Aorta (tissue), 5 donors: Measurements from ENCODE around the gene PCBP4. TPM values are rescaled to one million over a fixed set of nuclear protein-coding genes. Genes with fewer than 3 reads are reported as not detected.
A peak's percentile ranks its signal among the peaks of the same experiment; 100 is the strongest.

ENCODE experiments used
- ATAC-seq: fragments of 200-7000 bp; cut with Tn5 transposase; one replicate; pipeline ENCODE4 v1.9.1; 2022; ENCODE audit warnings: moderate library complexity; ENCODE audit not compliant: low FRiP score
- DNase-seq, 2 donors: peaks; one replicate each; pipeline ENCODE4 v3.0.0-alpha.2; 2020
- H3K27ac ChIP-seq, 2 donors: one replicate each; pipeline ENCODE4 v1.5.1; 2013; ENCODE audit warnings: low read length in 2 of 2, mild to moderate bottlenecking in 2 of 2, moderate library complexity in 2 of 2, control low read depth in 1 of 2, inconsistent platforms in 1 of 2, low read depth in 1 of 2
- H3K27me3 ChIP-seq, 2 donors: one replicate each; pipeline ENCODE4 v1.6.1; 2013; ENCODE audit warnings: control low read depth in 1 of 2, low read length in 1 of 2, mild to moderate bottlenecking in 1 of 2, moderate library complexity in 1 of 2; ENCODE audit not compliant: insufficient read depth in 2 of 2, control insufficient read depth in 1 of 2
- H3K36me3 ChIP-seq, 2 donors: one replicate each; pipeline ENCODE4 v1.6.1; 2013; ENCODE audit warnings: control low read depth in 1 of 2, low read length in 1 of 2, mild to moderate bottlenecking in 1 of 2; ENCODE audit not compliant: insufficient read depth in 2 of 2, control insufficient read depth in 1 of 2
- H3K4me1 ChIP-seq, 2 donors: one replicate each; pipeline ENCODE4 v1.6.1; 2013; ENCODE audit warnings: low read length in 2 of 2, control low read depth in 1 of 2, mild to moderate bottlenecking in 1 of 2, moderate library complexity in 1 of 2; ENCODE audit not compliant: insufficient read depth in 2 of 2, control insufficient read depth in 1 of 2
- H3K4me3 ChIP-seq, 2 donors: one replicate each; pipeline ENCODE4 v1.5.1; 2013; ENCODE audit warnings: low read length in 2 of 2, control low read depth in 1 of 2, mild to moderate bottlenecking in 1 of 2
- H3K9me3 ChIP-seq: one replicate; pipeline ENCODE4 v1.6.1; 2013; ENCODE audit warnings: mild to moderate bottlenecking, low read length; ENCODE audit not compliant: control insufficient read depth
- WGBS, 2 donors: extraction: QIAGEN DNeasy Blood & Tissue Kit; methylation state at CpG; one replicate each; pipeline ENCODE4 v1.1.7; 2013; 5-methylcytosine and 5-hydroxymethylcytosine counted together
- intact Hi-C, 2 donors: fragments of 100-400 bp; cut with DNase I; formaldehyde crosslinking; loops; one replicate each; pipeline versions ENCODE4 v1.14.2 to v1.15.0; 2022
- polyA plus RNA-seq, 2 donors: library from polyadenylated mRNA; stranded (reverse); fragments of 200-250 nt; gene quantifications; one replicate each; pipeline ENCODE4 v1.2.3, GENCODE V29; 2013
- total RNA-seq, 2 donors: library from RNA; stranded (reverse); fragmentation: NEBNext Ultra II Directional; extraction: Animal tissue kit (Norgen Biotek cat#: 25700); gene quantifications; one replicate each; pipeline ENCODE4 v1.2.1, GENCODE V29; 2021
- donor health status: healthy with polysubstance abuse.
- donor health status: Bipolar disorder and iron deficiency.
- donor health status: DM: no; HTN: no; CAD: no.
- donor health status: DM: no; HTN: no; CAD: no.
- donor health status: DM: yes; HTN: yes; CAD: no.

Gene PCBP4
- total and polyA plus RNA-seq, 4 donors, result 29.4 to 124 (median 60.9) TPM

- WGBS, 2 donors, result 65 to 66% methylated on average over 6 of the region's 6 CpGs
- intact Hi-C loops, result no loop called here
- Histone ChIP-seq H3K4me1 (peaks cover 0 to 2% of the 10 kb centered on the region in 2 donors), H3K27ac (no peak overlapping the region), H3K27me3 (no peaks in the 10 kb centered on the region), H3K4me3 (no peak overlapping the region), H3K9me3 (no peaks in the 10 kb centered on the region), H3K36me3 (no peaks in the 10 kb centered on the region)
- peak; percentile 45 to 68 for DNase-seq
- ATAC-seq, result no peak
Observed at GRCh38 chr3:51962854-51963530, 4.3 kb downstream of the PCBP4 start.

- 68 to 69% methylated on average over 9 of the region's 9 CpGs for WGBS, 2 donors
- Histone ChIP-seq H3K4me1 (peaks cover 0 to 2% of the 10 kb centered on the region in 2 donors), H3K27me3 (no peaks in the 10 kb centered on the region), H3K9me3 (no peaks in the 10 kb centered on the region), H3K4me3 (no peak overlapping the region), H3K27ac (no peak overlapping the region), H3K36me3 (no peaks in the 10 kb centered on the region)
- intact Hi-C loops, result no loop called here
- ATAC-seq (no peak), DNase-seq (no peak)
Observed at GRCh38 chr3:51961602-51962569, 5.4 kb downstream of the PCBP4 start.

- no peaks in the 10 kb centered on the region for H3K9me3 ChIP-seq
- H3K27ac ChIP-seq, result no peak overlapping the region
- no peaks in the 10 kb centered on the region for H3K27me3 ChIP-seq
- H3K4me1 ChIP-seq, result no peaks in the 10 kb centered on the region
- intact Hi-C loops, result no loop called here
- no peak for ATAC-seq
- no peak overlapping the region for H3K4me3 ChIP-seq
- WGBS, 2 donors, result 92 to 94% methylated on average over 18 of the region's 18 CpGs
- no peaks in the 10 kb centered on the region for H3K36me3 ChIP-seq
- DNase-seq, result peak in 1 of 2 donors; percentile 59
Observed at GRCh38 chr3:51961011-51961410, 6.2 kb downstream of the PCBP4 start.

- H3K4me1 ChIP-seq, result no peaks in the 10 kb centered on the region
- H3K4me3 ChIP-seq, result no peak overlapping the region
- ATAC-seq (no peak), DNase-seq (peak in 1 of 2 donors; percentile 70)
- no peaks in the 10 kb centered on the region for H3K9me3 ChIP-seq
- H3K27me3 ChIP-seq, result no peaks in the 10 kb centered on the region
- H3K36me3 ChIP-seq, result no peaks in the 10 kb centered on the region
- H3K27ac ChIP-seq, result no peak overlapping the region
- WGBS, 2 donors, result 86% methylated on average over 10 of the region's 10 CpGs
- intact Hi-C loops, result no loop called here
Observed at GRCh38 chr3:51960386-51960785, 6.9 kb downstream of the PCBP4 start.

GRCh38 chr3:51959651-51960050, 7.6 kb downstream of the PCBP4 start:
- Histone ChIP-seq H3K4me3 (no peak overlapping the region), H3K36me3 (no peaks in the 10 kb centered on the region), H3K4me1 (no peaks in the 10 kb centered on the region), H3K9me3 (no peaks in the 10 kb centered on the region), H3K27me3 (no peaks in the 10 kb centered on the region), H3K27ac (no peak overlapping the region)
- intact Hi-C loops, result no loop called here
- WGBS, 2 donors, result 98 to 99% methylated on average over 7 of the region's 7 CpGs
- peak in 1 of 2 donors; percentile 66 for DNase-seq
- ATAC-seq, result no peak

GRCh38 chr3:51958603-51959521, 8.4 kb downstream of the PCBP4 start:
- Histone ChIP-seq H3K4me3 (no peak overlapping the region), H3K9me3 (no peaks in the 10 kb centered on the region), H3K27me3 (no peaks in the 10 kb centered on the region), H3K36me3 (no peaks in the 10 kb centered on the region), H3K27ac (no peak overlapping the region), H3K4me1 (no peaks in the 10 kb centered on the region)
- intact Hi-C loops, result no loop called here
- no peak for ATAC-seq
- DNase-seq, result peak in 1 of 2 donors; percentile 51
- 96 to 97% methylated on average over 19 to 20 of the region's 20 CpGs for WGBS, 2 donors

- no peaks in the 10 kb centered on the region for H3K9me3 ChIP-seq
- no peaks in the 10 kb centered on the region for H3K4me1 ChIP-seq
- DNase-seq (no peak), ATAC-seq (no peak)
- H3K27me3 ChIP-seq, result no peaks in the 10 kb centered on the region
- H3K36me3 ChIP-seq, result no peaks in the 10 kb centered on the region
- 95% methylated on average over 15 of the region's 15 CpGs for WGBS, 2 donors
- intact Hi-C loops, result no loop called here
- no peak overlapping the region for H3K27ac ChIP-seq
- H3K4me3 ChIP-seq, result no peak overlapping the region
Observed at GRCh38 chr3:51957520-51958205, 9.6 kb downstream of the PCBP4 start.
